Testis (tissue), 2 donors: ENCODE data around the gene ARL17B.
"Not testable (repeated sequence)": the region's sequence is repeated elsewhere in the genome, so short reads cannot be mapped to it uniquely, and the experiment has no call there.

Experiments used
- POLR2A ChIP-seq: fragments of 450-650 bp; IDR thresholded peaks from one replicate; pipeline ENCODE4 v1.6.1; 2017; ENCODE audit warnings: antibody characterized with exemption, mild to moderate bottlenecking, moderate library complexity
- TF ChIP-seq, protein P1 (sequence below), 3 experiments: fragments of 450-650 bp in 2 of 3; fragments of 200-600 bp in 1 of 3; sonication (generic) in 1 of 3; IDR thresholded peaks; one replicate each; pipeline ENCODE4 v1.5.1; 2016 to 2019; ENCODE audit warnings: antibody characterized with exemption in 3 of 3, mild to moderate bottlenecking in 2 of 3, moderate library complexity in 1 of 3

DNA sequence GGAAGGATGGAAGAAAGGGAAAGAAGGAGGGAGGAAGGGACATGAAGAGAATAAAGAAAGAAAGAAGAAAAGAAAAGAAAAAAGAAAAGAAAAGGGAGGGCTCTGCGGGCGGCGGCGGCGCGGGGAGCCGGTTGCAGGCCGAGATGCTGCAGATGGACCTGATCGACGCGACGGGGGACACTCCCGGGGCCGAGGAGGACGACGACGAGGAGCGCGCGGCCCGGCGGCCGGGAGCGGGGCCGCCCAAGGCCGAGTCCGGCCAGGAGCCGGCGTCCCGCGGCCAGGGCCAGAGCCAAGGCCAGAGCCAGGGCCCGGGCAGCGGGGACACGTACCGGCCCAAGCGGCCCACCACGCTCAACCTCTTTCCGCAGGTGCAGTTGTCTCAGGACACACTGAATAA lies 118.1 kb downstream of the ARL17B start:
- TF ChIP-seq, protein P1, sequence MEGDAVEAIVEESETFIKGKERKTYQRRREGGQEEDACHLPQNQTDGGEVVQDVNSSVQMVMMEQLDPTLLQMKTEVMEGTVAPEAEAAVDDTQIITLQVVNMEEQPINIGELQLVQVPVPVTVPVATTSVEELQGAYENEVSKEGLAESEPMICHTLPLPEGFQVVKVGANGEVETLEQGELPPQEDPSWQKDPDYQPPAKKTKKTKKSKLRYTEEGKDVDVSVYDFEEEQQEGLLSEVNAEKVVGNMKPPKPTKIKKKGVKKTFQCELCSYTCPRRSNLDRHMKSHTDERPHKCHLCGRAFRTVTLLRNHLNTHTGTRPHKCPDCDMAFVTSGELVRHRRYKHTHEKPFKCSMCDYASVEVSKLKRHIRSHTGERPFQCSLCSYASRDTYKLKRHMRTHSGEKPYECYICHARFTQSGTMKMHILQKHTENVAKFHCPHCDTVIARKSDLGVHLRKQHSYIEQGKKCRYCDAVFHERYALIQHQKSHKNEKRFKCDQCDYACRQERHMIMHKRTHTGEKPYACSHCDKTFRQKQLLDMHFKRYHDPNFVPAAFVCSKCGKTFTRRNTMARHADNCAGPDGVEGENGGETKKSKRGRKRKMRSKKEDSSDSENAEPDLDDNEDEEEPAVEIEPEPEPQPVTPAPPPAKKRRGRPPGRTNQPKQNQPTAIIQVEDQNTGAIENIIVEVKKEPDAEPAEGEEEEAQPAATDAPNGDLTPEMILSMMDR (IDR thresholded peaks at IDR 0.05), result not testable (repeated sequence)
- TF ChIP-seq POLR2A, result not testable (repeated sequence)
